Embryonic facial prominence (tissue), 1 donor: ENCODE data around the gene CAV2.

Experiments
- DNase-seq: peaks from one replicate; pipeline ENCODE4 v3.0.0-alpha.2; 2016; ENCODE audit errors: extremely low spot score

CAV2 gene

GRCh38 chr7:116495736-116496135 lies 3.8 kb upstream of the CAV2 start:
- DNase-seq = no peak

GRCh38 chr7:116496653-116497052 lies 2.9 kb upstream of the CAV2 start:
- DNase-seq = no peak

GRCh38 chr7:116497708-116498107 lies 1.8 kb upstream of the CAV2 start:
- no peak for DNase-seq

GRCh38 chr7:116500078-116500853 lies 728 bp downstream of the CAV2 start:
- DNase-seq = peak; percentile 36

GRCh38 chr7:116501425-116502167 lies 2.1 kb downstream of the CAV2 start:
- no peak for DNase-seq

- DNase-seq = no peak
Measured at GRCh38 chr7:116502201-116503096, 2.9 kb downstream of the CAV2 start.

GRCh38 chr7:116503835-116504234 lies 4.3 kb downstream of the CAV2 start:
- no peak for DNase-seq

GRCh38 chr7:116505278-116505677 lies 5.7 kb downstream of the CAV2 start:
- no peak for DNase-seq

GRCh38 chr7:116505823-116506222 lies 6.3 kb downstream of the CAV2 start:
- DNase-seq = no peak

- DNase-seq = no peak
Measured at GRCh38 chr7:116509982-116510579, 10.5 kb downstream of the CAV2 start.

GRCh38 chr7:116510795-116511194 lies 11.3 kb downstream of the CAV2 start:
- DNase-seq = no peak

- no peak for DNase-seq
Measured at GRCh38 chr7:116511552-116512519, 12.3 kb downstream of the CAV2 start.

- no peak for DNase-seq
Measured at GRCh38 chr7:116512520-116513188, 13.1 kb downstream of the CAV2 start.

- no peak for DNase-seq
Measured at GRCh38 chr7:116515584-116515983, 16.0 kb downstream of the CAV2 start.

GRCh38 chr7:116516324-116516723 lies 16.8 kb downstream of the CAV2 start:
- no peak for DNase-seq

GRCh38 chr7:116517626-116518025 lies 18.1 kb downstream of the CAV2 start:
- DNase-seq = no peak

GRCh38 chr7:116518961-116519360 lies 19.4 kb downstream of the CAV2 start:
- no peak for DNase-seq

- DNase-seq = no peak
Measured at GRCh38 chr7:116521046-116521664, 21.6 kb downstream of the CAV2 start.

GRCh38 chr7:116522247-116522646 lies 22.7 kb downstream of the CAV2 start:
- no peak for DNase-seq

- DNase-seq = no peak
Measured at GRCh38 chr7:116524221-116524608, 24.7 kb downstream of the CAV2 start.
